Glomerular visceral epithelial cell (primary cell): ENCODE data around the gene GTF2A1L.
"Not testable (repeated sequence)": the region's sequence is repeated elsewhere in the genome, so short reads cannot be mapped to it uniquely, and the experiment has no call there.

Source experiments
- DNase-seq: peaks from one replicate; pipeline ENCODE4 v3.0.0-alpha.2; 2016; ENCODE audit errors: extremely low spot score

The GTF2A1L gene

GRCh38 chr2:48607307-48608014 is 10.2 kb upstream of the GTF2A1L start:
- no peak for DNase-seq

- no peak for DNase-seq
These were observed 4.4 kb upstream of the GTF2A1L start for GRCh38 chr2:48613211-48613610.

- DNase-seq = not testable (repeated sequence)
These were observed 3.1 kb upstream of the GTF2A1L start for GRCh38 chr2:48614581-48614980.

- no peak for DNase-seq
These were observed 1.9 kb downstream of the GTF2A1L start for GRCh38 chr2:48619526-48619925.

GRCh38 chr2:48620604-48621003 is 2.9 kb downstream of the GTF2A1L start:
- no peak for DNase-seq

GRCh38 chr2:48622691-48623090 is 5.0 kb downstream of the GTF2A1L start:
- DNase-seq = not testable (repeated sequence)

- no peak for DNase-seq
These were observed 7.0 kb downstream of the GTF2A1L start for GRCh38 chr2:48624696-48625095.

- no peak for DNase-seq
These were observed 8.4 kb downstream of the GTF2A1L start for GRCh38 chr2:48626047-48626446.

- DNase-seq = no peak
These were observed 15.5 kb downstream of the GTF2A1L start for GRCh38 chr2:48633143-48633542.

GRCh38 chr2:48635786-48636185 is 18.1 kb downstream of the GTF2A1L start:
- DNase-seq = no peak

- no peak for DNase-seq
These were observed 20.6 kb downstream of the GTF2A1L start for GRCh38 chr2:48638261-48638660.

GRCh38 chr2:48651158-48651790 is 33.6 kb downstream of the GTF2A1L start:
- no peak for DNase-seq

- no peak for DNase-seq
These were observed 51.3 kb downstream of the GTF2A1L start for GRCh38 chr2:48668992-48669391.

- no peak for DNase-seq
These were observed 55.9 kb downstream of the GTF2A1L start for GRCh38 chr2:48673581-48673980.

GRCh38 chr2:48674933-48675332 is 57.3 kb downstream of the GTF2A1L start:
- no peak for DNase-seq

- no peak for DNase-seq
These were observed 59.8 kb downstream of the GTF2A1L start for GRCh38 chr2:48677450-48677849.

GRCh38 chr2:48685126-48685525 is 67.5 kb downstream of the GTF2A1L start:
- DNase-seq = no peak

- no peak for DNase-seq
These were observed 74.5 kb downstream of the GTF2A1L start for GRCh38 chr2:48691935-48692691.

GRCh38 chr2:48693066-48693465 is 75.4 kb downstream of the GTF2A1L start:
- DNase-seq = no peak

GRCh38 chr2:48693645-48694044 is 76.0 kb downstream of the GTF2A1L start:
- DNase-seq = no peak

- no peak for DNase-seq
These were observed 76.5 kb downstream of the GTF2A1L start for GRCh38 chr2:48694149-48694548.

GRCh38 chr2:48695991-48696390 is 78.3 kb downstream of the GTF2A1L start:
- DNase-seq = no peak

- DNase-seq = no peak
These were observed 79.2 kb downstream of the GTF2A1L start for GRCh38 chr2:48696881-48697280.
